Fibroblast of villous mesenchyme (primary cell): ENCODE data around the gene SPATA46. TPM values are rescaled to one million over a fixed set of nuclear protein-coding genes. Genes with fewer than 3 reads are reported as not detected.

ENCODE experiments used
- DNase-seq: peaks from one replicate; pipeline ENCODE4 v3.0.0-alpha.2; 2010; ENCODE audit warnings: low read depth
- H3K4me3 ChIP-seq: 2 replicates; pipeline ENCODE4 v1.5.1; 2011; ENCODE audit warnings: low read depth, mild to moderate bottlenecking, low read length
- total RNA-seq: library from RNA; depleted of rRNA; stranded (reverse); fragments of >200 nt; gene quantifications from 2 replicates; pipeline ENCODE4 v1.2.3, GENCODE V29; 2012
- TF ChIP-seq, protein P1 (sequence below): IDR thresholded peaks from 2 replicates; pipeline ENCODE4 v1.5.1; 2012; ENCODE audit warnings: low read depth, mild to moderate bottlenecking, low read length; ENCODE audit not compliant: insufficient read depth

Gene SPATA46
- total RNA-seq, 1 donor = not detected

DNA sequence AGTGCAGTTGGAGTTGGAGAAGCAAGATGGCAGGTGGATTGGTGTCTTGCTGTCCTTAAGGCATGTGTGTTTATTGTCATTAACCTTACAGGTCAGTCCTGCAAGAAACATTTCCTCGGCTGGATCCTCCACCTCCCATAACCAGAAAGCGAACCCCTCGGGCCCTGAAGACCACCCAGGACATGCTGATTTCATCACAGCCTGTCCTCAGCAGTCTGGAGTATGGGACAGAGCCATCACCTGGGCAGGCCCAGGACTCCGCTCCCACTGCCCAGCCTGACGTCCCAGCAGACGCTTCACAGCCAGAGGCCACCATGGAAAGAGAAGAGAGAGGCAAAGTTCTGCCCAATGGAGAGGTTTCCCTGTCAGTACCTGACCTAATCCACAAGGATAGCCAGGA lies 6.4 kb upstream of the SPATA46 start:
- H3K4me3 ChIP-seq = no peak overlapping the region
- TF ChIP-seq, protein P1, sequence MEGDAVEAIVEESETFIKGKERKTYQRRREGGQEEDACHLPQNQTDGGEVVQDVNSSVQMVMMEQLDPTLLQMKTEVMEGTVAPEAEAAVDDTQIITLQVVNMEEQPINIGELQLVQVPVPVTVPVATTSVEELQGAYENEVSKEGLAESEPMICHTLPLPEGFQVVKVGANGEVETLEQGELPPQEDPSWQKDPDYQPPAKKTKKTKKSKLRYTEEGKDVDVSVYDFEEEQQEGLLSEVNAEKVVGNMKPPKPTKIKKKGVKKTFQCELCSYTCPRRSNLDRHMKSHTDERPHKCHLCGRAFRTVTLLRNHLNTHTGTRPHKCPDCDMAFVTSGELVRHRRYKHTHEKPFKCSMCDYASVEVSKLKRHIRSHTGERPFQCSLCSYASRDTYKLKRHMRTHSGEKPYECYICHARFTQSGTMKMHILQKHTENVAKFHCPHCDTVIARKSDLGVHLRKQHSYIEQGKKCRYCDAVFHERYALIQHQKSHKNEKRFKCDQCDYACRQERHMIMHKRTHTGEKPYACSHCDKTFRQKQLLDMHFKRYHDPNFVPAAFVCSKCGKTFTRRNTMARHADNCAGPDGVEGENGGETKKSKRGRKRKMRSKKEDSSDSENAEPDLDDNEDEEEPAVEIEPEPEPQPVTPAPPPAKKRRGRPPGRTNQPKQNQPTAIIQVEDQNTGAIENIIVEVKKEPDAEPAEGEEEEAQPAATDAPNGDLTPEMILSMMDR = no peak
- no peak for DNase-seq

DNA sequence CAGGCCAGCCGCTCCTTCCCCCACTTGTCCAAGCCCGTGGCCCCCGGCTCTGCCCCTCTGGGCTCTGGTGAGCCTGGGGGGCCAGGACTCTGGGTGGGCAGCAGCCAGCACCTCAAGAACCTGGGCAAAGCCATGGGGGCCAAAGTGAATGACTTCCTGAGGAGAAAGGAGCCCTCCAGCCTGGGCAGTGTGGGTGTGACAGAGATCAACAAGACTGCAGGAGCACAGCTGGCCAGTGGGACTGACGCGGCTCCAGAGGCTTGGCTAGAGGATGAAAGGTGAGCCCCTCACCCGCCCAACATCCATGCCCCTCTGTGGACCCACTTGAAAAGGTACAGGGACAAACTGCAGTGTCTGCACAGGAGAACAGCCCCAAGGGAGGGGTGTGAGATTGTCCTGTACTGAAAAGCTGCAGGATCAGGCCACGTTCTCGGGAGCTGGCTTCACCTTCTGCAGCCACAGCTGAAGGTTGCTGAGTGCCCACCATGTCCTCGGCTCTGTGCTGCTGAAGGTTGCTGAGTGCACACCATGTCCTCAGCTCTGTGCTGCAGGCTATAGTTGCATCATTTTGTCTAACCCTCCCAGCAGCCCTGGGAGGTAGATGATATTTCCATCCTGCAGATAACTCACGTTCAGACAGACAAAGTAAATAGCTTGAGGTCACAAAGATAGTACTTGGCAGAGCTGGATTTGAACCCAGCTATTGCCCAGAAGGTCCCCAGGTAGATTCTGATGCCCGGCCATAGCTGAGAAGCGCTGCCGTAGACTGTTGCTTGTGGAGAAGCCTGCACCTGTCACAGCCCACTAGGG lies 5.5 kb upstream of the SPATA46 start:
- H3K4me3 ChIP-seq = no peak overlapping the region
- TF ChIP-seq, protein P1 = no peak
- no peak for DNase-seq

DNA sequence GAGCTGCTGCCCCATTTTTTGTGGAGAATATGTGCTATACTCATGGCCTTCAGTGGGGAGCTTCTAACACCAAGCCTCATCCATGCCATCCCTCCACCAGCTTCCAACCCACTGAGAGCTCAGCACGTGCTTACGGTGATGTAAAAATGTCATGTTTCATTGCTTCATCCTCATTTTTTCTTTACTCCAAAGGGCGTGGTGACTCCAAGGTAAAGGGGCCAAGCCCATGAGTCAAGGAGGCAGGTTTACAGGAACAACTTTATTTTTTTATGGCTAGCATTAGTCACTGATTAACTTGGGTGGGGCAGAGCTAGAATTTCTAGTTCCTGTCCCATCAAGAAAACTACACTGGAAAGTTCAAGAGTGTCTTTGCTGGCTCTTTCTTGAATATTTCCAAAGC lies 4.7 kb upstream of the SPATA46 start, which contains the start of gene C1orf226:
Gene C1orf226 (plus strand): TSS at position 346 of the 400 bp plus-strand sequence. CDS start 174 bp downstream, outside the sequence.
- H3K4me3 ChIP-seq = no peak within 1 kb of the TSS
- DNase-seq = no peak
- TF ChIP-seq, protein P1 = no peak

DNA sequence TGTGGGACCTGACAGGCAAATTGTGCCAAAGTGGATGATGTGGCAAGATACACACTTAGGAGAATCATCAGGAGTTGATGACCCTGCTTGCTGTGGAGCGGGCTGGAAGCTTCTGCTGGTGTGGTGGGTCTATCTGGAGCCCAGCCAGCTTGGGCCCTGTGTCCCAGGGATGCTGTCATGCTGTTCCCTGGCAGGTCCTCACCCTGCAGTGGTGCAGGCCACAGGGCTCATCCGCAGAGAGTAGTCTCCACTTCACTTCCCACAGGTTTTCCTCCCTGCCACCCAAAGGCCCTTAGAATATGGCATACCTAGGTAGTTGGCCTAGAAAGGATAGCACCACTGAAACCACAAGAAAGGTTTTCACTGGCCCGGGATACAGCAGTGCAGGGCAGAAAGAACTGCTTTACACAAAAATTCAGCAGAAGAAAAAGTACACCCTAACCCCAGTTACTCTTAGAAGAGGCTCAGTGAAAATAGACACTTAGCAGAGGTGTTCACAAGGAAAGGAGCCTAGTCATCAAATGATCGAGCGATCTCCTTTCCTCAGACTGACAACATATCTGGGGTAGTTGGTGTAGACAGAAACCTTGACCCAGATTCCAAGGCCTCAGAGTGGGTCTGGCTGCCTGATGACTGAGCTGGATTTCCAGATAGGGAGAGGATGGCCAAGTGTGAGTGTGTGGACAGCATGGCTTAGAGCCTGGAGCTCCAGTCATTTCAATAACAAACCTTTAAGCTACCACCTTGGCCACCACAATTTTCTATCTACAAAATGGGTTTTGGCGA lies 3.6 kb upstream of the SPATA46 start:
- TF ChIP-seq, protein P1 = no peak
- DNase-seq = no peak
- H3K4me3 ChIP-seq = no peak overlapping the region

DNA sequence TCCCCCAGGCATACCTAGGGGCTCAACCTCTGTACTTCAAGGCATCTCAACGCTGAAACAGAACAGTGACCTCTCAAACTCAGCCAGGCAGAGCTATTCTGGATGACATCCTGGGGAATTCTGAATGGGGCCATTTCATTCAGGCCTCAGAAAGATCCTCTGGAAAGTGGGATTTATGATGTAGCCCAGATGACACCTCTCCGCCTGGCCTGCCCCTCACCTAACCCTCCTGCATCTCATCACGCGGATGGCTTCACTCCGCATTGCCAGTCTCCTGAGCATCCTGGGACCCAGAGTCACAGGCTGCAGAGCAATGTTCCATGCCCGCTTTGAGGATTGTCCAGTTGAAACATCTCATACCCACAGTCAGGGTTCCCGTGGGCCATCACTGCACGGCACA lies 1.2 kb downstream of the SPATA46 start:
- H3K4me3 ChIP-seq = no peak overlapping the region
- TF ChIP-seq, protein P1 = no peak
- DNase-seq = no peak

DNA sequence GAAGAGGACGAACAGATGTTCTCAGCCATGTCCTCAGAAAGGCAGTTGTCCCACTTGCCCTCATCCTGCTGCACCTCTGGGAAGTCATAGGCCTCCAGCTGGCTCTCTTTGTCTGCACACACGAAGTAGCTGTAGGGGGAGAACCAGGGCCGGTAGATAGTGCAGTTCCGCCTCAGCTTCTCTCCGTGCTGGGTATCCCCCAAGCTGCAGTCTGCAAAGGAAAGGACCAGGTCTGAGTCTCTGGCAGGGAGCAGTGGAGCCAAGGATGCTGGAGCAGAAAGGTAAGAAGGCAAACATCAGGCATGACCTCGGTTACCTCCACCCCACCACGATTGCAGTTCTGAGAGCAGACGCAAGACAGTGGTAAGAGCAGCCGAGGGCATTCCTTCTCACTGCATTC lies 2.2 kb downstream of the SPATA46 start:
- no peak for DNase-seq
- TF ChIP-seq, protein P1 = no peak
- no peak overlapping the region for H3K4me3 ChIP-seq
